Endodermal cell (in vitro differentiated cells): Measurements from ENCODE around the gene NID2. TPM values are rescaled to one million over a fixed set of nuclear protein-coding genes. Genes with fewer than 3 reads are reported as not detected.

Source experiments
- DNase-seq: peaks from one replicate; pipeline ENCODE4 v3.0.0-alpha.2; 2017
- H3K27ac ChIP-seq: 2 replicates; pipeline ENCODE4 v1.5.1; 2013; ENCODE audit warnings: mild to moderate bottlenecking, low read depth, low read length, moderate library complexity
- H3K27me3 ChIP-seq: 2 replicates; pipeline ENCODE4 v1.6.1; 2013; ENCODE audit warnings: mild to moderate bottlenecking, low read length, moderate library complexity; ENCODE audit not compliant: insufficient read depth, control insufficient read depth, poor library complexity, severe bottlenecking
- H3K36me3 ChIP-seq: 2 replicates; pipeline ENCODE4 v1.7.0; 2013; ENCODE audit warnings: mild to moderate bottlenecking, low read length, moderate library complexity; ENCODE audit not compliant: control insufficient read depth, insufficient read depth
- H3K4me1 ChIP-seq: one replicate; pipeline ENCODE4 v1.7.0; 2013; ENCODE audit warnings: low read length; ENCODE audit not compliant: control insufficient read depth, insufficient read depth
- H3K4me3 ChIP-seq: 2 replicates; pipeline ENCODE4 v1.5.1; 2013; ENCODE audit warnings: mild to moderate bottlenecking, low read length, moderate library complexity
- H3K9ac ChIP-seq: 2 replicates; pipeline ENCODE4 v1.6.1; 2013; ENCODE audit warnings: mild to moderate bottlenecking, low read length, moderate library complexity; ENCODE audit not compliant: poor library complexity, severe bottlenecking; ENCODE audit errors: extremely low read depth
- H3K9me3 ChIP-seq: 2 replicates; pipeline ENCODE4 v1.6.1; 2013; ENCODE audit warnings: mild to moderate bottlenecking, low read length, moderate library complexity; ENCODE audit not compliant: control insufficient read depth
- H3K27ac Mint-ChIP-seq: 2 replicates; pipeline ENCODE4 v1.8.0; 2020; ENCODE audit warnings: mixed read lengths
- H3K27me3 Mint-ChIP-seq: 2 replicates; pipeline ENCODE4 v1.8.0; 2021; ENCODE audit warnings: mild to moderate bottlenecking, mixed read lengths; ENCODE audit not compliant: insufficient read depth
- H3K36me3 Mint-ChIP-seq: 2 replicates; pipeline ENCODE4 v1.8.0; 2020; ENCODE audit warnings: low read depth, mixed read lengths
- H3K4me1 Mint-ChIP-seq: 2 replicates; pipeline ENCODE4 v1.8.0; 2020; ENCODE audit warnings: mixed read lengths
- H3K4me3 Mint-ChIP-seq: 2 replicates; pipeline ENCODE4 v1.8.0; 2020; ENCODE audit warnings: mild to moderate bottlenecking, moderate library complexity, mixed read lengths
- H3K9me3 Mint-ChIP-seq: 2 replicates; pipeline ENCODE4 v1.8.0; 2020; ENCODE audit warnings: mild to moderate bottlenecking, mixed read lengths
- CTCF ChIP-seq: fragments of 200-600 bp; sonication (generic); conservative IDR thresholded peaks from 2 replicates; pipeline ENCODE4 v1.5.0; 2021; ENCODE audit warnings: antibody characterized with exemption, mild to moderate bottlenecking
- WGBS, 2 experiments: methylation state at CpG; one replicate each; pipeline versions ENCODE4 v1.1.5 to v1.1.7; 2013; ENCODE audit warnings: missing lambda C conversion rate in 2 of 2, mixed read lengths in 1 of 2; ENCODE audit not compliant: insufficient coverage in 1 of 2, insufficient read length in 1 of 2; 5-methylcytosine and 5-hydroxymethylcytosine counted together
- total RNA-seq, 2 donors: library from RNA; stranded (reverse); fragmentation: NEBNext Ultra II Directional in 1 of 2; extraction: Animal tissue kit (Norgen Biotek cat#: 25700) in 1 of 2; gene quantifications; 2 replicates in 1 of 2; 3 replicates in 1 of 2; pipeline ENCODE4 v1.2.1, GENCODE V29; 2021

Gene NID2
- total RNA-seq, 2 donors from 2014 or later, result 1.7 to 2.9 TPM

DNA sequence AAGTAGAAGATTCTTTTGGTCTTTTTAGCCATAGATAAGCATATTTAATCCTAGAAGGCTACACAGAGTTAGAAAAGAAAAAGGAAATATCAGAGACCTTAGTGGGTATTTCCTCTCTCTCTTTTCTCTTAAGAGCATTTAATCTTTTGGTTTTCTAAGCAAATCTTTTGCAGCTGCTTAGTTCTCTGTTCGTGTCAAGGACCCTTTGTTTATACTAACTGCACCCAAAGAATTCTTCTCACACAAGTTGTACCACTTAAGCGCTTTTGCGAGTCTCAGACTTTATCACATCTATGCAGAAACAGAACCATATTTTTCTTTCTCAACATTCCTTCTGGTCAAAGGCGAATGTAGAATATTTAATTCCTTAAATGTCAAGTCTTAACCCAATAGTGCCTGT, 17.9 kb upstream of the NID2 start:
- Histone ChIP-seq H3K9ac (no peak overlapping the region), H3K9me3 (peaks cover 15% of the 10 kb centered on the region), H3K27me3 (no peaks in the 10 kb centered on the region), H3K27ac (no peak overlapping the region), H3K4me3 (no peak overlapping the region), H3K4me1 (no peaks in the 10 kb centered on the region), H3K36me3 (no peaks in the 10 kb centered on the region)
- 86 to 88% methylated on average over 4 of the region's 4 CpGs for WGBS, 2 experiments
- H3K36me3 Mint-ChIP-seq, result no peaks in the 10 kb centered on the region
- TF ChIP-seq CTCF, result no peak
- DNase-seq, result no peak
- peaks cover 2% of the 10 kb centered on the region for H3K9me3 Mint-ChIP-seq
- peaks cover 3% of the 10 kb centered on the region for H3K27me3 Mint-ChIP-seq
- no peaks in the 10 kb centered on the region for H3K4me1 Mint-ChIP-seq
- H3K4me3 Mint-ChIP-seq, result no peak overlapping the region
- H3K27ac Mint-ChIP-seq, result no peak overlapping the region

DNA sequence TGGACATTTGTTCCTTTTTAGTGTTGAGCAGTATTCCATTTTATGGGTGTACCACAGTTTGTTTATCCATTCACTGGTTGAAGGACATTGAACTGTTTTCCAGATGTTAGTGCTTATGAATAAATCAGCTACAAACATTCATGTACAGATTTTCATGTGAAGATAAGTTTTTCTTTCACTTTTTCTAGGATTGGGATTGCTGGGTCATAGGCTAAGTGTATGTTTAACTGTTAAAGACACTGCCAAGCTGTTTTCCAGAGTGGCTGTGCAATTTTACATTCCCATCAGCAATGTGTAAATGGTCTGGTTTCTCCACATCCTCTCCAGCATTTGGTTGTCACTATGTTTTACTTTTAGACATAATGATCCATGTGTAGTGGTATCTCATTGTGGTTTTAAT, 14.0 kb upstream of the NID2 start:
- Mint-ChIP-seq H3K27ac (no peak overlapping the region), H3K9me3 (peaks cover 2% of the 10 kb centered on the region), H3K27me3 (peaks cover 5% of the 10 kb centered on the region), H3K4me3 (no peak overlapping the region), H3K4me1 (no peaks in the 10 kb centered on the region), H3K36me3 (no peaks in the 10 kb centered on the region)
- no peak for DNase-seq
- no peaks in the 10 kb centered on the region for H3K36me3 ChIP-seq
- no peak for TF ChIP-seq CTCF
- H3K27ac ChIP-seq, result no peak overlapping the region
- H3K27me3 ChIP-seq, result no peaks in the 10 kb centered on the region
- H3K9ac ChIP-seq, result no peak overlapping the region
- H3K4me3 ChIP-seq, result no peak overlapping the region
- H3K4me1 ChIP-seq, result no peaks in the 10 kb centered on the region
- peaks cover 15% of the 10 kb centered on the region for H3K9me3 ChIP-seq

DNA sequence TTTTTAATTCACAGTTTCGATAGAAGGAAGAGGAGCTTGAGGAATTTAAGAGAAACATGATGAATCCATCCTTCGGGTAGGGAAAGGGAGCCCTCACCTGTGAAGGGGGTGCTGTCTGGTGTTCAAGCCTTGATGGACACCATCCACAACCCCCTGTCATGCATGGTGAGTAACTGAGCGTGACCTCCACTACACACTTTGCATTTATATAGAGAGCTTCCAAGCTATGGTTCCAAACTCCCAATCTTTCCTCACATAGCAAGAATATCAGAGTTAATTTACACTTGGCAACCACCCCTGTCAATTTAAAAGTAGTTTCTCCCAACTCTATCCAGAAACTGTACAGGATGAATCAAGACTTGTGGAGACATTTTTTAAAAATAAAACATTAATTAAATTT, 13.1 kb upstream of the NID2 start:
- Histone ChIP-seq H3K36me3 (no peaks in the 10 kb centered on the region), H3K9me3 (peaks cover 15% of the 10 kb centered on the region), H3K27ac (no peak overlapping the region), H3K27me3 (peaks cover 1% of the 10 kb centered on the region), H3K4me3 (no peak overlapping the region), H3K4me1 (no peaks in the 10 kb centered on the region), H3K9ac (no peak overlapping the region)
- DNase-seq, result no peak
- H3K4me3 Mint-ChIP-seq, result no peak overlapping the region
- H3K36me3 Mint-ChIP-seq, result no peaks in the 10 kb centered on the region
- H3K27me3 Mint-ChIP-seq, result peaks cover 5% of the 10 kb centered on the region
- TF ChIP-seq CTCF, result no peak
- peaks cover 2% of the 10 kb centered on the region for H3K9me3 Mint-ChIP-seq
- no peak overlapping the region for H3K27ac Mint-ChIP-seq
- 87 to 88% methylated on average over 1 to 3 of the region's 3 CpGs for WGBS, 2 experiments
- H3K4me1 Mint-ChIP-seq, result no peaks in the 10 kb centered on the region
